ENCODE results near the gene HIF1AN.

Gene HIF1AN

DNA sequence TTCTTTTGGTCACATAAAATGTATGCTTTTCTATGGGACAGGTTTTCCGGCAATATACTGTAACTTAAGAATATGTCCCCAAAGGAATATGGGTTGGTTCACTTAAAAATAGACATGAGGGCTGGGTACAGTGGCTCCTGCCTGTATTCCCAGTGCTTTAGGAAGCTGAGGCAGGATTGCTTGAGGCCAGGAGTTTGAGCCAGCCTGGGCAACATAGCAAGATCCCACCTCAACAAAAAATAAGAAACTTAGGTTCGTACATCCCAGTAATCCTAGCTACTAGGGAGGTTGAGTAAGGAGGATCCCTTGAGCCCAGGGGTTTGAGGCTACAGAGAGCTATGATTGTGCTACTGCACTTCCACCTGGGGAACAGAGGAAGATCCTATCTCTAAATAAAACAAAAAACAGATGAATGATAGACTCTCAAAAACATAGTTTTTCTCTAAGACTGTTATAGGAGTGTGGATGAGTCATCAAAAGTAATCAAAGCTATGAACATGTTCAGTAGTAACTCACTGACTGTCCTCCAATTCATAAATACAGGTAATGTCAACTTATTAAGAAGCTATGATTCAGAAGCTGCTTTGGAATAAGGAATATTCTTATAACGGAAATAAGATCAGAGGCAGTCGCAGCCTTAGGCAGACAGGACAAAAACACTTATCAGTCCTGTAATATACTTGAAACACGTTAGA lies 13.5 kb upstream of the HIF1AN start:
- DNase-seq, result no peak

DNA sequence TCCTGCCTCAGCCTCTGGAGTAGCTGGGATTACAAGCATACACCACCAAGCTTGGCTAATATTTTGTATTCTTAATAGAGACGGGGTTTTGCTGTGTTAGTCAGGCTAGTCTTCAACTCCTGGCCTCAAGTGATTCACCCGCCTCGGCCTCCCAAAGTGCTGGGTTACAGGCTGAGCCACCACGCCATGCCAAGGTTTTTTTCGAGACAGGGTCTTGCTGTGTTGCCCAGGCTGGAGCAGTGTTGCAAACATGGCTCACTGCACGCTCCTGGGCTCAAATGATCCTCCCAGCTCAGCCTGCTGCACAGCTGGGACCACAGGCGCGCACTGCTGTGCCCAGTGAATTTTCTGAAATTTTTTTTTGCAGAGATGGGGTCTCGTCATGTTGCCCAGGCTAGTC lies 12.8 kb upstream of the HIF1AN start:
- no peak for DNase-seq

DNA sequence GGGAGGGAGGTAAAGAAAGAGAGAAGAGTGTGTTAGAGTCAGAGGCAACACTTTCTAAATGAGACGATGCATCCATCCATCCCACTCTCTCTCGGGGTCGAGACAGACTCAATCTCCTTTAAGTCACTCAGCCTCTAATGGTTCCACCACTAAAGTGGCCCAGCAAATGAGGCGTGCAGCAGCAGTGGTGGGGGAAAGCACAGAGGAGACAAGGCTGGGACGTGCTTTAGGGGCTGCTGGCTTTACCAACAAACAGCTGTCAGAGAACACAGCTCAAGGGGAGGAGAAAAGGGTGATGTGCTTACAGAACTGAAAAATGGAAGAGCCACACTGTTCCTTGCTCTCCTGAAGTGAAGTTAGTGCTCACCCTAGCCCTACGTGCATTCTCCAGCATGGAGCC lies 11.5 kb upstream of the HIF1AN start:
- no peak for DNase-seq

DNA sequence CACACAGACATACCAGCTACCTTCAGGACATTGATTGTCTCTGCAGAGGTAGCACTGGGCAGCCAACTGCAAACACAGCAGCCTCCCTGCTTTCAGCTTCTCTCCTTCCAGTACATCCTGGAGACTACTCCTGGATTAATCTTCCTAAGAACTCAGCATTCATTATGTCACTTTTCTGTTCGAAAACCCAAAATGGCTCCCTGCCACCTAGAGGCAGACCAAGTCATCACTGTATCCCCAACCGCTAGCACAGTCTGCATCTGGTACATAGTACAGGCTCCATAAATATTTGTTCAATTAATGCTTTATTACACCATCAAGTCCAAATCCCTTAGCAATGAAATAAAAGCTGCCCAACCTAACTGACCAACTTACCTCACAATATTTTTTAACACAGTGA lies 11.1 kb upstream of the HIF1AN start:
- DNase-seq, result no peak

DNA sequence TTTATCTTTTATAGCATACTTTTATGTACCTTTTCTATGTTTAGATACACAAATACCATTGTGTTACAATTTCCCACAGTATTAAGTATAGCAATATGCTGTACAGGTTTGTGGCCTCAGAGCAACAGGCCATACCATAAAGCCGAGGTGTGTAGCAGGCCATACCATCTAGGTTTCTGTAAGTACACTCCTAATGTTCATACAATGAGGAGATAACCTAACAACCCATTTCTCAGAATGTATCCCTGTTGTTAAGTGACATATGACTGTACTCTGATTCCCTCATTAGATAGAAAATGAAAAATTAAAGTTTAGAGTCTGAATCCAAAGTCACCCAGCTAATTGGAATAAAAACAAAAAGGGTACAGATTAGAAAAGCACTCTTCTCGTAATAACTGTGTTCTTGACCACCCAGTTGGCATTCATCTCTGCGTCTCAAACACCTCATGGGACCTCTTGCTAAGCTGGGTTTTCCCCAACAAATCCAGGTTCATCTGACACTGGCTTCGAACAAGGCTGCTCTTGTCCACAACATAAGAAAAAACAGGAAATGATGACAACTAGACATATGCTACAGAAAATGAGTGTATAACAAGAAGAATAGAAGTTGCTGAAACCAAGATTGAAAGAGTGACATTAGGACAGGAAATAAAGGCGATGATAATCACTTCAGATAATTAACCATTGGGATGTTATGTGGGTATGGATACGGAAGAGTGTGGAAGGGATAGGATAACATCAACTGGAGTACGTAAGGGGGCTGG lies 7.4 kb upstream of the HIF1AN start:
- no peak for DNase-seq

DNA sequence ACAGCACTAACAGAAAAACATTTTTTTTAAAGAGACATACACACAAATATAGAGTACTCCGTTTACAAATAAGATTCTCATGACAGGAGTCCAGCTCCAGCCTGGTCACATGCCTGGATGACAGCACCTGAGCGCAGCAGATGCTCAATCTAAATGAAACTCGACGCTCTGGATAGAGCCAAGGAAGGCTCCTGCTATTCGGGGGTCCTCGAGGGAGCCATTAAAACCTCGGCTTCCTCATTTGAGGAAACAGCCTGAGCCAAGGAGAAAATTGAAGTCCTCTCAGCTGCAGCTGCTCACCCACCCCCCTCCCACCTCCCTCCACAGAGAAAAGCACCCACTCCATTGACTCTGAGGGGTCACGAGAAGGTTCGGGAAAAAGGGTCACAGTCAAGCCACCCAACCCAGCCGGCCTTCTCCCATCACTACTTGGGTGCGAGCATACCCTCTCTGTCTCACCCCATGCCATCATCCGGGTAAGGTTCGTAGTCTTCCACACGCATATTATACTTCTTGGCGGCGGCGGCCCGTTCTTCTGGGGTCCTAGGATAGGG lies 6.7 kb upstream of the HIF1AN start:
- DNase-seq, result no peak

DNA sequence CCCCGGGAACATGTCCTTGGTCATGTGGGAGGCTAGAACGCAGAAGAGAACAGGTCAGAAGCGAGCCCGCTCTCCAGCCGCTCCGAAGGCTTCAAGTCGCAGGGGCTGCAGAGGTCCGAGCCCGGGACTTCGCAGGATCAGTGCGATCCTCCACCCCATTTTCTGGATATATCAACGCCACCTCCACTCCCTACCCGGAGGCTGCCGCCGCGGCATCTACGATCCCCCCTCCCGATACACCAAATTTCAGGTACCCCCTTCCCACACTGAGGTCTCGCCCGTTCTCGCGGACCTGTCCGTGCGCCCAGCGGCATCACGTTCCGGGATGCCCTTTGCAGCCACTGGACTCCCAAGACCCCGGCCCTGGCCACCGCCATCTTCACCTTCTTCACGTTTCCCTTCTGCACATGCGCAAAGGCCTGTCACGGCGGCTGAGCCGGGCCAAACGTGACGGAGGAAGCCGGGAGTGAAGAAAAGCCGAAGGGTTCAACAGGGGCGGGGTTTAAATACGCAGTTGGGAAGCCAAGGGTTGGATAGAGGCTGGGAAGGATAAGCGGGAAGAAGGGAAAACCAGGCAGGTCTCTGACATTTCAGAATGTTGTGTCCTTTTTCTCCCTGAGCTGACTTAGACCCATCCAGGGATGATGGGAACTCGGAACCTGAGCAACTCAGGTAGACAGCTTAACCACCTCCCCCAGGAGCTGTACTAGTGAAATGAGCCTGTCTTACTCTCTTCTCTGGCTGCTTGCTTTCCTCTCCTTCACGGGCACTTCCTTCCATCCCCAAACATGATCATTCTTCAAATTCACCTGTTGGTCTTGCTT lies 6.1 kb upstream of the HIF1AN start, which contains the start of gene NDUFB8:
Gene NDUFB8 (minus strand): TSS at position 397 of the 824 bp plus-strand sequence. CDS start 20 bp downstream, at position 377.
- DNase-seq, result peak; percentile 91

DNA sequence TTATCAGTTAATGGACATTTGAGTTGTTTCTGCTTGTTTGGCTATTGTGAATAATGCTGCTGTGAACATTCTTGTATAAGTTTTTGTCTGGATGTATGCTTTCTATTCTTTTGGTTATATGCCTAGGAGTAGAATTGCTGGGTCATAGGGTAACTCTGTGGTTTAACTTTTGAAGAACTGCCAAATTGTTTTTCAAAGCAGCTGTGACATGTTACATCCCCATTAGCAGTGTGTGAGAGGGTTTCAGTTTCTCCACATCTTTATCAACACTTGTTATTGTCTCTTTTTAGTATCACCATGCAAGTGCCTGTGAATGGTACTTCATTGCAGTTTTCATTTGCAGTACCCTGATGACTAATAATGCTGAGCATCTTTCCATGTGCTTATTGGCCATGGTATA lies 4.0 kb upstream of the HIF1AN start:
- no peak for DNase-seq

DNA sequence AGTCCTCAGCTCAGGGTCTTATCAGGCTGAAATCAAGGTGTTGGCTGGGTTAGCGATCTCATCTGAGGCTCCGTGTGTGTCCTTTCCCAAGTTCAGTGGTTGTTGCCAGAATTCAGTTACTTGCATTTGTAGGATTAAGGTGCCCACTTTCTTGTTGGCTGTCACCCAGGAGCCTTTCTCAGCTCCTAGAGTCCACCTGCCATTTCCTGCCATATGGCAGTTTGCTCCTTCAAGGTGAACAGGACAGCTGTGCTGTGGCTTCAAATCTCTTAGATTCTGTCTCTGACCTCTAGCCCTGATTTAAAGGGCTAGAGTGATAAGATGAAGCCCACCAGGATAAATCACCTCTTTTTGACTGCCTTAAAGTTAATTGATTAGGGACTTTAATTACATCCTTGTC lies 1.0 kb upstream of the HIF1AN start:
- DNase-seq, result no peak

DNA sequence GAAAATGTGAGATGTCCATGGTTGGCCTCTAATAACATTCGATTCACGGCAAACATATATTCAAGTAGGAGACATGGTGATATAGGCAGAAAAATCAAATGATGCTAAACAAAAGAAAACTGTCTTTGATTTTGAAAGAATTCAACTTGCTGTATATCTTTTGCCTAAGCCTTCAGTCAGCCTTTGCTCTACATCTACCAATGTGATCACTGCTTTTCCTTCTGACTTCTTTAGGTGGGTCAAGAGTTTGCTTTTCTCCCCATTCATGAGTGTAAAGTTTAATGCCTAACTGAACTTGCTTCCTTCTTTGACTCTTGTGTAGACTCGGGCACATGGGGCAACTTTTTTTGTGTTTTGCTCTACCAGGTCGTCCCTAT lies 417 bp upstream of the HIF1AN start:
- DNase-seq, result no peak

DNA sequence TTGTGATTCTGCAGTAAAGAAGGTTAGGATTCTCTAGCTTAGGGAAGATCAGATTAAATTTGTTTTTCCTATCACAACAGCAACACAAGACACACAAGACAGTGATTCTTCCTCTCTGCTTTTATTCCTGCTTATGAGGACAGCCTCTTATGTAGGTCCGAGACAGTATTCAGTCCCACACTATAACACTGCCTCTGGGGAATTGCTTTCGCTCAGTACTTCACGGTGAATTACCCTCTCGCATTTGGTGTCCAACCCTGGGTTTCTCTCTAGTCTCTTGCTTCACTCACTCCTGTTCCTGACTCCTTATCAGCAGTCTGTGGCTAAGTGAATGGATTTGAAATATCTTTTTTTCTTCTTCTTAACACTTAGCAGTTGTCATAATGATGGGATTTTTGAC lies 1.7 kb downstream of the HIF1AN start:
- no peak for DNase-seq

DNA sequence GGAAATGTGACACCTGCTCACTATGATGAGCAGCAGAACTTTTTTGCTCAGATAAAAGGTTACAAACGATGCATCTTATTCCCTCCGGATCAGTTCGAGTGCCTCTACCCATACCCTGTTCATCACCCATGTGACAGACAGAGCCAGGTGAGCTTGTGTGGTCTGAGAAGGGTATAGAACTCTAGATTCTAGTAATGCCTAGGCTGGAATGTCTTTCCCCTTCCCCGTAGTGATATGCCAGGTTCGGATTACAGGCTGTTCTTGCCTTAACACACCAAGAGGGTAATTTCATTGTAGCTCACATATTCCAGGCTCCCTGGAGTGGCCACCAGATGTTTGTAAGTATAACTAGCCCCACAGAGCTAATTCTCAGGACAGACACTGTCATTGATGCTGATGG lies 9.2 kb downstream of the HIF1AN start:
- no peak for DNase-seq

DNA sequence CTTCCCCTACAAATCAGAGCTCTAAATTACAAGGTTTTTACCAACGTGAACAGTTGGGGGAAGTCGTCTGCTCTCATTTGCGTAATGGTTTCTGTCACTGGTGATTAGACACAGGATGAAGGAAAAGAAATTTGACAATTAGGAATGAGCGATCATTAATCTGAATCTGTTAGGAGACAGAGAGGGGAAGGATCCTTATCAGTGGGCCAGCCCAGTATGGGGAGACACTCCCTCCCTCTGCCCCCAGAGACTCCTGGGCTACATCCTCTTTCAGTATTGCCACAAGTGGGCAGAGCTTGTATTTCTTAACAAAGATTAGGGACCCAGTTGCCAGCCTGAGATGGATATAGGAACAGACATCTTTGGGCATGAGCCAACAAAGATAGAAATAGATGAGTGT lies 15.5 kb downstream of the HIF1AN start:
- DNase-seq, result no peak

DNA sequence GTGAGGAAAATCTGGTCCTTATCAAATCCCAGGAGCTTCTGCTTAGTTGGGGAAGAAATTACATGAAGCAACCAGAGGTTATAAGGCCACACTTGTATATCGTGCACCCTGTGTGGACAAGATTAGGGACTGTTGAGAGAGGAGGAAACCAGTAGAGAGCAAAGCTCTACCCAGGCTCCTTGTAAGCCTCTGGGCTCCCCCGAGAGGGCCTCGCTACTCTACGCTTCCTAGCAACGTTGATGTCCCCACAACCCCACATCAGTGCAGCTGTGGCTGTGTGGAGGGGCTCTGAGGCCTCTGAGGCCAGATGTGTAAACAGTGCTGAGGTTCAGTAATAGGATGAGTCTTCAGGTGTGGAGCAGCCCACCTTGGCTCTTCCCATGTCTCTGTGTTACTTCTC lies 16.0 kb downstream of the HIF1AN start:
- DNase-seq, result no peak

DNA sequence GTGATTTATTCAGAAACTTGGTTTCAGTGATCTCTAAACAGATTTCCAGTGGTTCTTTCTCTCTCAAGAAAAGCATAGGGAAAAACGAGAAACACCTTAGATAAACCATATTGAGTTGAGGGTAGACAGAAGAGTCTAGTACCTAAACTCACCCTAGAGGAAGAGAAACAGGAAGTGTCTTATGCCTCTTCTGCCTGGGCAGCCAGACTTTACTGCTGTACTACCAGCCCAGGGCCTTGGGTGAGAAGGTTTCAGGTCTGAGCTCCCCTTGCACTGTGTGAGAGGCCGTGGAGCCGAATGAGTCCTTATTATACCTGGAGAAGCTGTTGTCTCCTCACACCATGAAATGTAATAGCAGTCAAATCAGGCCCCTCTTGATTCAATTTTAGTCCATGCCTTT lies 18.2 kb downstream of the HIF1AN start:
- DNase-seq, result no peak

DNA sequence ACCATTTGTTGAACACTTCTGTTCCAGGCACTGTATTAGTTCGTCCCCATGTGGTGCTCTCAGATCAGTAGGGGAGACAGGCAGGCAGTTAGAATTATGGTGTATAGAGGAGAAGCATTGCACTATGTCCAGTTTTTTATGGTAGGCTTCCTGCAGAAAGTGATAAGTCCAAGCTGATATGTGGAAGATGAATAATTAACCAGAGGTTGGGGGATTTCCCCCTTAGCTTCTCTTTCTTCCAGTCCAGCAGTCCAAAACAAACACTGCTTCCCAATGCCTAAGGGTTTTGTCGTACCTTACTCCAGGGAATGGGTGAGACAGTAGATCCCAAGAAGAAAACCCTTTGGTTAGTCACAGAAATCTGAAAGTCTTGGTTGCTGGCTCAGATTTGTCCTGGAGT lies 19.2 kb downstream of the HIF1AN start:
- DNase-seq, result no peak

DNA sequence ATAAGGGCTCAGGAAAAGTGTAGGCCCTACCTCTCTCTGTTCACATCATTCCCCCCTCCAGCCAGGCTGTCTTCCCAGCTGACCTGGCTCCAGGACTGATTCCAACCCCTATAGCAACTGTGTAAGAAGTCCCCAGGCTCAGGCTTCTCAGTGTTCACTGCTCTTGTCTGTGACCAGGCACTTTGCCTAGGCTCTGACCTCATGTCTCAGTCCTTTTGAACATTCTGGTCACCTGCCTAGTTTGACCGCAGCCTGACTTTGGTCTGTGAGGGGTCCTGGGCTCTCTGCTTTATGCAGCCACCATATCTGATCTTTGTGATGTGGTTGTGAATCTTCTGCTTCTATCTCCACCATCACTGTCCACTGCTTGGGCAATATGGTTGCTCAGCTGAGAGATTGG lies 24.5 kb downstream of the HIF1AN start:
- DNase-seq, result no peak

DNA sequence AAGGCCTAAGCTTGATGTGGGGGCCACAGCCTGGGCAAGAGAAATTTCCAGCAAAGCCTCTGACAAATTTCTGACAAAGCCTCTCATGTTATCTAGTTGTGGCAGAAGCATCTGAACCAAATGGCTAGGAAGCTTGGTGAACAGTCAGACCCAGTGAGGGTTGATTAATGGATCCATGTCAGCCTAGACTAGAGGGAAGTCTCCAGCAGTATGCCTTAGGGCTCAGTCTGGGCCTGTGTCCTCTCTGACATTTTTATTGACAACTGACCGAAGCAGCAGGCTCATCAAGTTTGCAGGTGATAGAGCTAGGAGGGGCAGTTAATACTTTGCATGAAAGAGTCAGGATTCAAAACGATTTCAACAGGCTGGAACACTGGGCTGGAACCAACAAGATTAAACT lies 25.3 kb downstream of the HIF1AN start:
- no peak for DNase-seq

DNA sequence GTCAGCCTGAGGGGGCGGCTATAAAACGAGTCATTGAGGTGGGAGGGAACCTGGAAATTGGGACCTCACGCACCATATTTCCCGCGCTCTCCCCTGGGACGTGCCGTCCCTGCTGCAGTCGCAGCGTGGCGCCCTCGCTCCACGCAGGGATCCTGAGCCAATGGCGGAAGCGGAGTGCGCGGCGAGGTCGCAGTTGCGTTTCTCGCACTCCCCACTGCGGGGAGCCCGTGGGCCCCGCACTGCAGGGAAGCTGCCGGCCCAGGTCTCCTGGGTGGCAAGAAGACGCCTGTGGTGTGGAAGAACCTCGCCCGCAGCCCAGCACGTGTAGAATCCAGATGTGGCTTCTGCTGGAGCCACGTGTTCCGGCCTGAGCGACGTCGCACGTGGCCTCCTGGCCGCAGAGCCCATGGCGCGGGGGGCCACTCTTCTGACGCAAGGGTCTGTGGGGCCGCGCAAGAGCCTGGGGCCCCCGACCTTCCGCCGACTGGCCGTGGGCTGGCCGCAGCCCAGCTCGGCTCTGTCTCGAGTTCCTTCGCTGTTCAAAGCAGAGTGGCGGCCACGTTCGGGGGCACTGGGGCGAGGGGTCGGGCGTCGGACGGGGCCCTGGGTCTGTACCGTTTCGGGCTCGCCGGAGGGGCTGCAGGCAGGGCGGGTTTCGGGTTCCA lies 26.4 kb downstream of the HIF1AN start:
- peak; percentile 73 for DNase-seq

DNA sequence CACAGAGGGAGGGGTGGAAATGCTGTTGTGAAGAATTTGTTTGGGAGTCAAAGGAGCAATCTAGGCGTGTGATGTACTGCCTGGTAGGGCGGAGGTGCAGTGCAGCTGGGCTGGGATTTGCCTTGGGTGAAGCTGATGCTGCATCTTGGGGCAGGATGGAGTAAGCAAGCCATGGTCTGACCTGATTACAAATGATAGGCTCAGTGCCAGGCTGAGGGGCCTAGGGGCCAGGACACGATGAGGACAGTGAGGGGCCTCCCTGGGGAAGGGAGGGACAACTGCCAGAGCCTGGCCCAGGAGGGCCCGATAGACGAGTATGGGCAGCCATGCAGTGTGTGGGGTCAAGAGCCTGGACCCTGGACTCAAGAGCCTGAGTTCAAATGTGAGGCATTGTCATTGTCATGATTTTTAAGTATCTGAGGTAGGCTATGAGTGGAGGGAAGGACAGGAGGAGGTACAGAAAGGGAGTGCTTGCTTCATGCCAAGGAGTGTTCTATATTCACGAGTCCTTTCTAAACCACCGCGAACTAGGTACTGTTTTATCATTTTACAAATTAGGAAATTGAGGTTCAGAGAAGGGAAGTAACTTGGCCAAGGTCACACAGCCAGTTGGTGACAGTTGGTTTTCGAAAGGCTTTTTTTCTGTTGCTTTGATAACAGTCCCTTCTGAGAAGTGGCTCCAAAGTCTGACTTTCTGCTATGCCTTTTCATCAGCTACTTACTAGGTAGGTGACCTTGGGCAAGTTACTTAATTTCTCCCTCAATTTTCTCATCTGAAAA lies 29.7 kb downstream of the HIF1AN start:
- no peak for DNase-seq

DNA sequence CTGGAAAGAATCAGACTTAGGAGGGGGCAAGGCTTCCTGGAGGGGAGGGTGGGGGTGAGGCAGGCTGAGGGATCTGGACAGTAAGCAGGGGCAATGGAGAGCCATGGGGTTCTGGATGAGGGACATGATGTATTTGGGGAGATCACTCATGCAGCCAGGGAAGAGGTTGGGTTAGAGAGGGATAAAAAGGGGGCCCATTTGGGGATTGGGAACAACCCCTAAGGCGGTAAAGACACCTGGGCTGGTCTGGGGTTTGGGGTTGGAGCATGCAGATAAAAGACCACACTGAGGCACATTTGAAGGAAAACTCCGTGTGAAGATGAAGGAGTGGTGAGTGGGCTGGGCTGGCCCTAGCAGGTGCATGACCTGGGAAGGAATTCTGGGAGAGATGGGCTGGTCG lies 30.8 kb downstream of the HIF1AN start:
- no peak for DNase-seq

DNA sequence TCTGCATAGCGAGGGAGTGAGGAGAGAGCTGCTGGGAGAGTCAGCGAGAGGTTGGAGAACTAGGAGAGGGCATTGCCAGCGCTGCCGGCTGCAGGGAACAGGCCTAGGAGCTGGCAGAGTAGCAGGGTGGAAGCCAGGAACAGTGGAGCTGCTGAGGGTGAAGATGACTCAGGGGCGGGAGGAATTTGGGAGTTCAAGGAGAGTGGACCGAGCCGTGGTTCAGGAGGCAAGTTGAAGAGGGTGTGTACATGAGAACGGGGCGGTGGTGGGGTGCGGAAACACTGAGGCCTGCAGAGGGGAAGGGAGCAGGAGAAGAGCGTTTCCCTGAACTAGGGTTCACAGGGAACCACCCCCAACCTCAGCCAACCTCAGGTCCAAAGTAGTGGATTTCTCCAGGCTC lies 31.5 kb downstream of the HIF1AN start:
- DNase-seq, result no peak

Measured in midbrain (tissue), 1 donor.